GM12878 (cell line): ENCODE data around the gene C12orf60. TPM values are rescaled to one million over a fixed set of nuclear protein-coding genes. Genes with fewer than 3 reads are reported as not detected.
"Not testable (repeated sequence)": the region's sequence is repeated elsewhere in the genome, so short reads cannot be mapped to it uniquely, and the experiment has no call there.

Experiments used
- ATAC-seq: fragments of 200-7000 bp; cut with Tn5 transposase; 3 replicates; pipeline ENCODE4 v1.9.1; 2020; ENCODE audit warnings: mild to moderate bottlenecking, moderate library complexity
- BruUV-seq: library from RNA; stranded (reverse); fragments of 400-500 nt; replicated peaks from 2 replicates; lab custom pipeline; 2021; lab: Mats Ljungman, UMichigan
- CTCF ChIA-PET: fragments of 300-600 bp; sonication (Branson Sonifier 250); formaldehyde crosslinking; extraction: SDS; loops from one replicate; lab custom pipeline; 2021; ENCODE audit warnings: inconsistent platforms; lab: Yijun Ruan, JAX
- POLR2A ChIA-PET: fragments of 350-600 bp; formaldehyde crosslinking; extraction: SDS; loops from one replicate; lab custom pipeline; 2021; ENCODE audit warnings: inconsistent platforms; lab: Charles Lee
- RAD21 ChIA-PET: fragments of 300-600 bp; sonication (Branson Sonifier 250); formaldehyde crosslinking; loops from one replicate; lab custom pipeline; 2023; ENCODE audit warnings: antibody characterized with exemption; ENCODE audit not compliant: unreplicated experiment; lab: Charles Lee
- SMC1A ChIA-PET: fragments of 300-600 bp; sonication (Branson Sonifier 250); formaldehyde crosslinking; loops from one replicate; lab custom pipeline; 2023; ENCODE audit not compliant: unreplicated experiment, uncharacterized antibody; lab: Charles Lee
- DNase-seq: peaks from one replicate; pipeline ENCODE4 v3.0.0-alpha.2; 2011; ENCODE audit warnings: low read depth, low spot score
- FAIRE-seq: peaks from 3 replicates; lab custom pipeline; 2011; peaks lifted over from hg19 to GRCh38; lab: Jason Lieb, UNC
- H2AFZ ChIP-seq: 2 replicates; pipeline ENCODE4 v1.6.0; 2011; ENCODE audit warnings: low read depth, low read length, control low read depth; ENCODE audit not compliant: control insufficient read depth
- H3K27ac ChIP-seq: 2 replicates; pipeline ENCODE4 v1.5.1; 2011; ENCODE audit warnings: control low read depth; ENCODE audit not compliant: control insufficient read depth, insufficient read depth
- H3K27me3 ChIP-seq, 2 experiments: replicated peaks in 1 of 2; 2 replicates each; pipeline versions ENCODE4 v1.6.0 to v1.6.1; 2011; ENCODE audit warnings: low read length in 1 of 2; ENCODE audit not compliant: control insufficient read depth in 2 of 2, insufficient read depth in 2 of 2
- H3K36me3 ChIP-seq, 2 experiments: 2 replicates each; pipeline ENCODE4 v1.5.1; 2011; ENCODE audit warnings: low read length in 1 of 2; ENCODE audit not compliant: control insufficient read depth in 2 of 2, insufficient read depth in 2 of 2
- H3K4me1 ChIP-seq: 2 replicates; pipeline ENCODE4 v1.6.1; 2011; ENCODE audit warnings: mild to moderate bottlenecking, low read length, moderate library complexity, mixed read lengths; ENCODE audit not compliant: control insufficient read depth, insufficient read depth
- H3K4me2 ChIP-seq: 2 replicates; pipeline ENCODE4 v1.6.0; 2011; ENCODE audit warnings: control low read depth; ENCODE audit not compliant: control insufficient read depth, insufficient read depth
- H3K4me3 ChIP-seq: fragments of 200-600 bp; sonication (generic); 2 replicates; pipeline ENCODE4 v1.5.1; 2016
- H3K79me2 ChIP-seq: 2 replicates; pipeline ENCODE4 v1.6.0; 2011; ENCODE audit warnings: low read length; ENCODE audit not compliant: control insufficient read depth, insufficient read depth
- H3K9ac ChIP-seq: 2 replicates; pipeline ENCODE4 v1.8.0; 2011; ENCODE audit warnings: low read length, control low read depth, mixed read lengths; ENCODE audit not compliant: control insufficient read depth, insufficient read depth
- H3K9me3 ChIP-seq: replicated peaks from 3 replicates; pipeline ENCODE4 v1.5.1; 2011; ENCODE audit warnings: mild to moderate bottlenecking, low read length; ENCODE audit not compliant: control insufficient read depth, insufficient read depth
- H4K20me1 ChIP-seq: 2 replicates; pipeline ENCODE4 v1.6.0; 2011; ENCODE audit not compliant: control insufficient read depth, insufficient read depth
- POLR2AphosphoS2 ChIP-seq: IDR thresholded peaks from 2 replicates; pipeline ENCODE4 v1.6.1; 2011; ENCODE audit warnings: low read depth, mild to moderate bottlenecking, low read length, improper control_type of control experiment, moderate library complexity
- WGBS: methylation state at CpG from one replicate; pipeline ENCODE4 v1.1.6; 2016; ENCODE audit warnings: low lambda C conversion rate; ENCODE audit not compliant: insufficient replicate concordance, insufficient coverage; ENCODE audit errors: missing lambda C conversion rate; 5-methylcytosine and 5-hydroxymethylcytosine counted together
- in situ Hi-C: fragments of 300-500 bp; cut with MboI; formaldehyde crosslinking; loops from 9 replicates; pipeline ENCODE4 v1.14.3; 2018; ENCODE audit warnings: mixed read lengths
- intact Hi-C: fragments of 100-400 bp; cut with micrococcal nuclease; formaldehyde crosslinking; loops from one replicate; pipeline ENCODE4 v1.14.2; 2022; ENCODE audit not compliant: unreplicated experiment
- polyA plus RNA-seq, 11 experiments: library from polyadenylated mRNA; depleted of rRNA in 4 of 11; unstranded in 6 of 11; stranded (reverse) in 5 of 11; fragments of >200 nt; fragmentation: Nextera tagmentation in 4 of 11; fragmentation: Illumina TruSeq in 1 of 11; extraction: Ambion mirVana in 4 of 11; extraction: Trizol in 1 of 11; gene quantifications; 1 replicate in 1 of 11; 2 replicates in 10 of 11; pipeline versions ENCODE4 v1.2.1 to v1.2.3, GENCODE V29; 2011 to 2016; ENCODE audit warnings: inconsistent platforms in 2 of 11, missing spikeins in 2 of 11, low read depth in 1 of 11
- total RNA-seq, 4 experiments: library from RNA; depleted of rRNA in 3 of 4; stranded (reverse); fragments of >200 nt in 3 of 4; fragmentation: Illumina TruSeq in 1 of 4; extraction: Trizol in 1 of 4; gene quantifications; 2 replicates each; pipeline versions ENCODE4 v1.2.1 to v1.2.3, GENCODE V29; 2013 to 2021
- TF ChIP-seq, protein P1 (sequence below): fragments of 450-650 bp; IDR thresholded peaks from 2 replicates; pipeline ENCODE4 v1.6.1; 2017; ENCODE audit warnings: low read depth, mild to moderate bottlenecking, moderate library complexity

The C12orf60 gene
- total and polyA plus RNA-seq, 10 of the 15 experiments (the other 5 are each of a cell fraction or from before 2014, with no cell fraction given), result 1.8 to 7.2 (median 3.2) TPM

DNA sequence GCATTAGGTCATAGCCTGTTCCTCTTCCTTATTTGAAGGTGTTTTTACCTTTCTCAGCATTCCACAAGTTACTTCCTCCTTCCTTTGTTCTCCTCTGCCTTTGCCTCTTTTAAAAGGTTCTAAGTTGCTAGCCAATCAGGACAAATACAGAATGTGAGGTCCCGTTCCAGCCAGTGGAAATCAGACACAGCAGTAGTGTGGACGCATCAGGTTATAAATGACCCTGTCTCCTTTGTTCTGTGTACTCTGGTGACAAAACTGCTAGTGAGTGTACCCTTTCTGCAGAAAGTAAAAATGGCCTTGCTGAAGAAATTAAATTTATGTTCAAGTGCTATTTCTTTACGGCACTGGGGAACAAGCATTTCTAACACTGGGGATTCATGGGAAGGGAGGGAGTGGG lies 37.5 kb upstream of the C12orf60 start:
- CTCF ChIA-PET, result interaction anchor here (1.3 kb wide), 1 partner anchor 37 kb away, joined by 3 read pairs; the partner anchor contains the start of genes C12orf60 and WBP11
- H4K20me1 ChIP-seq, POLR2A ChIA-PET, SMC1A ChIA-PET, H3K27ac ChIP-seq, RAD21 ChIA-PET, H3K9ac ChIP-seq, BruUV-seq, H3K4me3 ChIP-seq, H3K4me1 ChIP-seq, H2AFZ ChIP-seq, H3K4me2 ChIP-seq, ATAC-seq, H3K27me3 ChIP-seq, FAIRE-seq, DNase-seq: not testable (repeated sequence)
- in situ Hi-C loops (loop anchor here (25.0 kb wide), 1 partner anchor 1871 kb away; no protein-coding TSS in a partner anchor), intact Hi-C loops (loop anchor here (5.0 kb wide), 1 partner anchor 144 kb away; no protein-coding TSS in a partner anchor)
- Histone ChIP-seq H3K9me3 (peaks cover 23% of the 10 kb centered on the region), H3K79me2 (peaks cover 55% of the 10 kb centered on the region), H3K36me3 (peaks cover 0 to 12% of the 10 kb centered on the region in 2 experiments; a peak in 2 of 4 replicates)
- WGBS, result 99% methylated on average over 3 of the region's 3 CpGs

GRCh38 chr12:14766649-14767215 lies 36.7 kb upstream of the C12orf60 start:
- ATAC-seq, result no peak
- RAD21 ChIA-PET, result no interaction called here
- Histone ChIP-seq H3K9ac (no peak overlapping the region), H3K9me3 (peaks cover 20% of the 10 kb centered on the region), H3K4me3 (peak overlapping the region; percentile 83; the same call in 1 of the 2 replicates), H4K20me1 (no peaks in the 10 kb centered on the region), H3K4me1 (no peaks in the 10 kb centered on the region), H3K27me3 (no peaks in the 10 kb centered on the region)
- no peak for DNase-seq
- peak; percentile 34; the same call in 1 of the 2 replicates for TF ChIP-seq POLR2AphosphoS2
- TF ChIP-seq, protein P1, sequence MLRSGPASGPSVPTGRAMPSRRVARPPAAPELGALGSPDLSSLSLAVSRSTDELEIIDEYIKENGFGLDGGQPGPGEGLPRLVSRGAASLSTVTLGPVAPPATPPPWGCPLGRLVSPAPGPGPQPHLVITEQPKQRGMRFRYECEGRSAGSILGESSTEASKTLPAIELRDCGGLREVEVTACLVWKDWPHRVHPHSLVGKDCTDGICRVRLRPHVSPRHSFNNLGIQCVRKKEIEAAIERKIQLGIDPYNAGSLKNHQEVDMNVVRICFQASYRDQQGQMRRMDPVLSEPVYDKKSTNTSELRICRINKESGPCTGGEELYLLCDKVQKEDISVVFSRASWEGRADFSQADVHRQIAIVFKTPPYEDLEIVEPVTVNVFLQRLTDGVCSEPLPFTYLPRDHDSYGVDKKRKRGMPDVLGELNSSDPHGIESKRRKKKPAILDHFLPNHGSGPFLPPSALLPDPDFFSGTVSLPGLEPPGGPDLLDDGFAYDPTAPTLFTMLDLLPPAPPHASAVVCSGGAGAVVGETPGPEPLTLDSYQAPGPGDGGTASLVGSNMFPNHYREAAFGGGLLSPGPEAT, result no peak
- TF ChIP-seq, all 136 proteins: peak for 1
- WGBS, result 56% methylated on average over 3 of the region's 3 CpGs
- H3K4me2 ChIP-seq, result peak overlapping the region; percentile 15
- in situ Hi-C loops (loop anchor here (25.0 kb wide), 1 partner anchor 1871 kb away; no protein-coding TSS in a partner anchor), intact Hi-C loops (loop anchor here (5.0 kb wide), 1 partner anchor 144 kb away; no protein-coding TSS in a partner anchor)
- peaks cover 0 to 9% of the 10 kb centered on the region in 2 experiments; a peak in 2 of 4 replicates for H3K36me3 ChIP-seq
- BruUV-seq, result no TSS peak
- no peak for FAIRE-seq
- SMC1A ChIA-PET, result no interaction called here
- CTCF ChIA-PET, result interaction anchor here (1.3 kb wide), 1 partner anchor 36 kb away, joined by 3 read pairs; the partner anchor contains the start of genes C12orf60 and WBP11
- H3K79me2 ChIP-seq, result peaks cover 57% of the 10 kb centered on the region
- POLR2A ChIA-PET, result no interaction called here
- no peak overlapping the region for H2AFZ ChIP-seq
- H3K27ac ChIP-seq, result no peak overlapping the region
